Measurements from ENCODE around the gene RFWD3. TPM values are rescaled to one million over a fixed set of nuclear protein-coding genes. Genes with fewer than 3 reads are reported as not detected.

Gene RFWD3
- total and polyA plus RNA-seq, 2 of the 4 experiments (the other 2 are of a cell fraction), result 16.7 to 27.6 TPM

DNA sequence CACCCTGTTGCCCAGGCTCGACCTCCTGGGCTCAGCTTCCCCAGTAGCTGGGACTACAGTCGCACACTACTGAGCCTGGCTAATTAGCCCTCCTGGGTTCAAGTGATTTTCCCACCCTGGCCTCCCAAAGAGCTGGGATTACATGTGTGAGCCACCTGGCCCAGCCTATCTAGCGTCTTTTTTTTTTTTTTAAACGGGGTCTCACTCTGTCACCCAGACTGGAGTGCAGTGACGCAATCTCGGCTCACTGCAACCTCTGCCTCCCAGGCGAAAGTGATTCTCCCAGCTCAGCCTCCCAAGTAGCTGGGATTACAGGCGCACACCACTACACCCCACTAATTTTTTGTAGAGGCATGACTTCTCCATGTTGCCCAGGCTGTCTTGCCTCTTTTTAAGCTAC lies 93.1 kb downstream of the RFWD3 start:
- Histone ChIP-seq H2BK120ac (ENCODE audit: low read depth, low read length) (no peak overlapping the region), H3K36me3 (ENCODE audit: control insufficient read depth, insufficient read depth, low read length) (no peaks in the 10 kb centered on the region), H4K20me1 (ENCODE audit: insufficient read depth, low read length) (peaks cover 90% of the 10 kb centered on the region), H2BK5ac (ENCODE audit: low read depth, low read length, poor library complexity, severe bottlenecking) (no peak overlapping the region), H4K5ac (ENCODE audit: low read depth, low read length) (no peak overlapping the region), H3K27ac (ENCODE audit: insufficient read depth, low read length) (no peak overlapping the region), H3K79me1 (ENCODE audit: low read depth in 1 of 2, low read length in 2 of 2) (peaks cover 36 to 82% of the 10 kb centered on the region in 2 experiments), H3K4me3 (ENCODE audit: insufficient read depth, low read depth, low read length) (no peak overlapping the region), H4K8ac (ENCODE audit: low read depth in 2 of 2, low read length in 2 of 2) (no peak overlapping the region), H3K4me2 (ENCODE audit: low read depth, low read length) (no peak overlapping the region), H3K23ac (ENCODE audit: low read depth, low read length) (no peak overlapping the region), H3K9me1 (ENCODE audit: insufficient read depth, low read length) (peaks cover 11% of the 10 kb centered on the region), H3K56ac (ENCODE audit: extremely low read depth, insufficient read depth, low read length) (no peak overlapping the region), H2AK5ac (ENCODE audit: low read depth, low read length) (no peak overlapping the region), H3K14ac (replicated peaks; ENCODE audit: low read depth, low read length) (no peak overlapping the region), H3K9me3 (ENCODE audit: control insufficient read depth, insufficient read depth, low read length) (no peaks in the 10 kb centered on the region), H2AFZ (replicated peaks; ENCODE audit: low read length, poor library complexity) (no peak overlapping the region), H3K4ac (ENCODE audit: low read depth, low read length) (no peak overlapping the region), H2BK20ac (ENCODE audit: low read depth, low read length) (no peak overlapping the region), H3K4me1 (ENCODE audit: control insufficient read depth, insufficient read depth, low read length) (peaks cover 10% of the 10 kb centered on the region), H3K18ac (ENCODE audit: low read depth, low read length) (no peak overlapping the region), H2AK9ac (replicated peaks; ENCODE audit: low read depth, low read length, poor library complexity) (no peak overlapping the region), H2BK15ac (ENCODE audit: low read depth, low read length) (no peak overlapping the region), H3K9ac (ENCODE audit: low read depth, low read length) (no peak overlapping the region), H3K27me3 (ENCODE audit: control insufficient read depth, insufficient read depth, low read length) (no peaks in the 10 kb centered on the region), H4K91ac (ENCODE audit: insufficient read depth, low read depth, low read length) (no peak overlapping the region)
- ChIA-PET CTCF (no interaction called here), POLR2A (ENCODE audit: unreplicated experiment) (no interaction called here)
- intact Hi-C loops (cut with micrococcal nuclease) (no loop called here), dilution Hi-C loops (cut with HindIII; ENCODE audit: low sequenced_read_pairs, unreplicated experiment) (no loop called here), in situ Hi-C loops (cut with MboI; ENCODE audit: low sequenced_read_pairs) (no loop called here)
- ATAC-seq (ENCODE audit: low read depth), result no peak
- 80% methylated on average over 1 of the region's 8 CpGs; no CpG with 5 or more reads in 1 of the 2 experiments for WGBS, 2 experiments (ENCODE audit: extremely low coverage in 2 of 2, insufficient read length in 1 of 2)
- BruUV-seq (replicated peaks), result no TSS peak
- TF ChIP-seq, protein P1, sequence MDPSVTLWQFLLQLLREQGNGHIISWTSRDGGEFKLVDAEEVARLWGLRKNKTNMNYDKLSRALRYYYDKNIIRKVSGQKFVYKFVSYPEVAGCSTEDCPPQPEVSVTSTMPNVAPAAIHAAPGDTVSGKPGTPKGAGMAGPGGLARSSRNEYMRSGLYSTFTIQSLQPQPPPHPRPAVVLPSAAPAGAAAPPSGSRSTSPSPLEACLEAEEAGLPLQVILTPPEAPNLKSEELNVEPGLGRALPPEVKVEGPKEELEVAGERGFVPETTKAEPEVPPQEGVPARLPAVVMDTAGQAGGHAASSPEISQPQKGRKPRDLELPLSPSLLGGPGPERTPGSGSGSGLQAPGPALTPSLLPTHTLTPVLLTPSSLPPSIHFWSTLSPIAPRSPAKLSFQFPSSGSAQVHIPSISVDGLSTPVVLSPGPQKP (IDR thresholded peaks at IDR 0.05; ENCODE audit: borderline replicate concordance, low read depth, low read length), result no peak
- TF ChIP-seq MAZ (IDR thresholded peaks at IDR 0.05; ENCODE audit: borderline replicate concordance, low read depth, low read length) (no peak), NFE2L2 (IDR thresholded peaks at IDR 0.05; ENCODE audit: low read depth, low read length) (no peak), MAFK (IDR thresholded peaks at IDR 0.05; ENCODE audit: low read depth, low read length) (no peak), MXI1 (IDR thresholded peaks at IDR 0.05; ENCODE audit: borderline replicate concordance, low read depth, low read length) (no peak)
- DNase-seq, result no peak

Other genes with a start within 250 kb of the RFWD3 start
- not detected in 2 replicates for gene CLEC18B, start 245.4 kb downstream of the RFWD3 start, total RNA-seq (2012; rRNA removed)
- 0.13 and 0.17 TPM in 2 replicates for gene CLEC18B, start 245.4 kb downstream of the RFWD3 start, polyA plus RNA-seq (2012; rRNA removed)
- gene GLG1, start 59.8 kb downstream of the RFWD3 start, total RNA-seq (2012; rRNA removed), result 90.0 and 91.0 TPM in 2 replicates
- gene GLG1, start 59.8 kb downstream of the RFWD3 start, polyA plus RNA-seq (2012; rRNA removed), result 93.1 and 107 TPM in 2 replicates
- gene MLKL, start 34.0 kb upstream of the RFWD3 start, total RNA-seq (2012; rRNA removed), result 4.2 and 4.5 TPM in 2 replicates
- 3.6 and 3.7 TPM in 2 replicates for gene MLKL, start 34.0 kb upstream of the RFWD3 start, polyA plus RNA-seq (2012; rRNA removed)
- gene FA2H, start 107.9 kb upstream of the RFWD3 start, total RNA-seq (2012; rRNA removed), result not detected in 2 replicates
- not detected in 2 replicates for gene FA2H, start 107.9 kb upstream of the RFWD3 start, polyA plus RNA-seq (2012; rRNA removed)

All from IMR-90 (cell line).